SK-N-SH (cell line): ENCODE data around the gene TNRC6A.

Experiments used
- CTCF ChIP-seq: fragments of 200-600 bp; sonication (generic); IDR thresholded peaks from 2 replicates; pipeline ENCODE4 v1.6.1; 2017; ENCODE audit warnings: antibody characterized with exemption, mild to moderate bottlenecking, moderate library complexity
- EZH2phosphoT487 ChIP-seq: fragments of 200-600 bp; sonication (generic); IDR thresholded peaks from 2 replicates; pipeline ENCODE4 v1.6.1; 2017; ENCODE audit warnings: low read depth, mixed run types, mild to moderate bottlenecking, antibody characterized with exemption, moderate library complexity, borderline replicate concordance
- FOXJ3 ChIP-seq: sonication (generic); formaldehyde crosslinking; IDR thresholded peaks from 2 replicates; pipeline ENCODE4 v1.5.1; 2020; ENCODE audit warnings: mild to moderate bottlenecking, missing genetic modification reagents
- MAX ChIP-seq: IDR thresholded peaks from 2 replicates; pipeline ENCODE4 v1.4.0; 2012; ENCODE audit warnings: low read depth
- MEF2A ChIP-seq: IDR thresholded peaks from 2 replicates; pipeline ENCODE4 v1.4.0; 2012; ENCODE audit warnings: low read depth, borderline replicate concordance
- TAF1 ChIP-seq: IDR thresholded peaks from 2 replicates; pipeline ENCODE4 v1.6.1; 2012; ENCODE audit warnings: low read depth, mild to moderate bottlenecking, low read length, moderate library complexity, borderline replicate concordance

- no peak for TF ChIP-seq CTCF
- no peak for TF ChIP-seq MAX
- no peak for TF ChIP-seq TAF1
- TF ChIP-seq EZH2phosphoT487, result no peak
- TF ChIP-seq FOXJ3, result no peak
- no peak for TF ChIP-seq MEF2A
Observed at GRCh38 chr16:24855678-24856077, 126.2 kb downstream of the TNRC6A start.
